Caco-2 (cell line): ENCODE data around the gene CIPC. TPM values are rescaled to one million over a fixed set of nuclear protein-coding genes. Genes with fewer than 3 reads are reported as not detected.

ENCODE experiments used
- BruUV-seq: library from RNA; stranded (reverse); fragments of 400-500 nt; replicated peaks from 2 replicates; lab custom pipeline; 2021; lab: Mats Ljungman, UMichigan
- CTCF ChIA-PET: fragments of 300-600 bp; sonication (Branson Sonifier 250); formaldehyde crosslinking; loops from one replicate; lab custom pipeline; 2022; ENCODE audit warnings: antibody characterized with exemption; lab: Charles Lee
- POLR2A ChIA-PET: fragments of 300-600 bp; sonication (Branson Sonifier 250); formaldehyde crosslinking; loops from one replicate; lab custom pipeline; 2022; ENCODE audit warnings: antibody characterized with exemption; lab: Charles Lee
- DNase-seq, 2 experiments: peaks; one replicate each; pipeline versions ENCODE4 v3.0.0 to v3.0.0-alpha.2; 2020 to 2022
- H3K27me3 ChIP-seq: replicated peaks from 2 replicates; pipeline ENCODE4 v1.6.0; 2011; ENCODE audit warnings: low read length; ENCODE audit not compliant: control insufficient read depth, insufficient read depth
- H3K36me3 ChIP-seq: 2 replicates; pipeline ENCODE4 v1.5.1; 2011; ENCODE audit warnings: low read length; ENCODE audit not compliant: control insufficient read depth, insufficient read depth
- H3K4me1 ChIP-seq: fragments of 250-450 bp; sonication (Bioruptor Pico); 2 replicates; pipeline ENCODE4 v1.5.1; 2020; ENCODE audit warnings: mild to moderate bottlenecking
- H3K4me3 ChIP-seq: 2 replicates; pipeline ENCODE4 v1.5.1; 2011; ENCODE audit warnings: low read depth, mild to moderate bottlenecking, control low read depth, low read length
- H3K9me3 ChIP-seq: fragments of 250-450 bp; sonication (Bioruptor Pico); 2 replicates; pipeline ENCODE4 v1.5.1; 2020; ENCODE audit warnings: mild to moderate bottlenecking, moderate library complexity
- H3K27ac Mint-ChIP-seq: one replicate; pipeline ENCODE4 v1.8.0; 2022; ENCODE audit warnings: mixed read lengths; ENCODE audit not compliant: unreplicated experiment
- H3K27me3 Mint-ChIP-seq: one replicate; pipeline ENCODE4 v1.8.0; 2022; ENCODE audit warnings: mixed read lengths; ENCODE audit not compliant: insufficient read depth, unreplicated experiment
- H3K36me3 Mint-ChIP-seq: one replicate; pipeline ENCODE4 v1.8.0; 2022; ENCODE audit warnings: mild to moderate bottlenecking, mixed read lengths; ENCODE audit not compliant: insufficient read depth, unreplicated experiment
- H3K4me1 Mint-ChIP-seq: one replicate; pipeline ENCODE4 v1.8.0; 2022; ENCODE audit warnings: low read depth, mixed read lengths; ENCODE audit not compliant: unreplicated experiment
- H3K4me3 Mint-ChIP-seq: one replicate; pipeline ENCODE4 v1.8.0; 2022; ENCODE audit warnings: mild to moderate bottlenecking, moderate library complexity, mixed read lengths; ENCODE audit not compliant: unreplicated experiment
- H3K9me3 Mint-ChIP-seq: one replicate; pipeline ENCODE4 v1.8.0; 2022; ENCODE audit warnings: mixed read lengths; ENCODE audit not compliant: unreplicated experiment
- CTCF ChIP-seq, 2 experiments: fragments of 200-600 bp in 1 of 2; IDR thresholded peaks; 1 replicate in 1 of 2; 2 replicates in 1 of 2; pipeline versions ENCODE4 v1.5.1 to v1.8.0; 2011 to 2022; ENCODE audit warnings: antibody characterized with exemption in 1 of 2, control low read depth in 1 of 2, inconsistent platforms in 1 of 2, low read depth in 1 of 2, low read length in 1 of 2, mild to moderate bottlenecking in 1 of 2, moderate library complexity in 1 of 2; ENCODE audit not compliant: insufficient read depth in 1 of 2, severe bottlenecking in 1 of 2, unreplicated experiment in 1 of 2
- intact Hi-C: fragments of 100-400 bp; cut with micrococcal nuclease; formaldehyde crosslinking; loops from one replicate; pipeline ENCODE4 v1.10.0; 2022; ENCODE audit not compliant: unreplicated experiment
- total RNA-seq: library from RNA; stranded (reverse); gene quantifications from 2 replicates; pipeline ENCODE4 v1.2.3, GENCODE V29; 2022

The CIPC gene
- total RNA-seq, 1 experiment from 2014 or later = 15.4 TPM

GRCh38 chr14:77123381-77124325 is 25.6 kb downstream of the CIPC start:
- H3K9me3 Mint-ChIP-seq = no peaks in the 10 kb centered on the region
- ChIA-PET CTCF (interaction anchor here (0.5 to 1.3 kb wide), 3 partner anchors 10 to 203 kb away, joined by 3 to 4 read pairs (median 3); no protein-coding TSS in a partner anchor), POLR2A (no interaction called here)
- no peaks in the 10 kb centered on the region for H3K4me1 Mint-ChIP-seq
- 0 out of 2 replicates have a peak, but pooled peaks cover 5% of the 10 kb centered on the region for H3K4me1 ChIP-seq
- no peak for TF ChIP-seq CTCF (IDR thresholded peaks at IDR 0.05; ENCODE audit: insufficient read depth in 1 of 2, low read depth in 1 of 2, low read length in 1 of 2, severe bottlenecking in 1 of 2, unreplicated experiment in 1 of 2)
- no peaks in the 10 kb centered on the region for H3K36me3 ChIP-seq
- no peaks in the 10 kb centered on the region for H3K9me3 ChIP-seq
- intact Hi-C loops = no loop called here
- H3K4me3 Mint-ChIP-seq = no peak overlapping the region
- H3K27me3 Mint-ChIP-seq = peaks cover 2% of the 10 kb centered on the region
- peak in 1 of 2 experiments; percentile 25 for DNase-seq
- H3K4me3 ChIP-seq = no peak overlapping the region
- BruUV-seq = no TSS peak
- no peak overlapping the region for H3K27ac Mint-ChIP-seq
- H3K27me3 ChIP-seq = no peaks in the 10 kb centered on the region
- no peaks in the 10 kb centered on the region for H3K36me3 Mint-ChIP-seq

GRCh38 chr14:77124345-77125280 is 26.6 kb downstream of the CIPC start:
- CTCF ChIA-PET = interaction anchor here (0.5 to 1.3 kb wide), 3 partner anchors 11 to 204 kb away, joined by 3 to 4 read pairs (median 3); no protein-coding TSS in a partner anchor
- POLR2A ChIA-PET = no interaction called here
- H3K27ac Mint-ChIP-seq = no peak overlapping the region
- intact Hi-C loops = no loop called here
- no peak for TF ChIP-seq CTCF (IDR thresholded peaks at IDR 0.05; ENCODE audit: insufficient read depth in 1 of 2, low read depth in 1 of 2, low read length in 1 of 2, severe bottlenecking in 1 of 2, unreplicated experiment in 1 of 2)
- H3K4me1 Mint-ChIP-seq = no peaks in the 10 kb centered on the region
- BruUV-seq = no TSS peak
- Histone ChIP-seq H3K27me3 (no peaks in the 10 kb centered on the region), H3K9me3 (no peaks in the 10 kb centered on the region), H3K4me3 (no peak overlapping the region), H3K4me1 (0 out of 2 replicates have a peak, but pooled peaks cover 5% of the 10 kb centered on the region), H3K36me3 (no peaks in the 10 kb centered on the region)
- H3K36me3 Mint-ChIP-seq = no peaks in the 10 kb centered on the region
- H3K27me3 Mint-ChIP-seq = peaks cover 5% of the 10 kb centered on the region
- no peak overlapping the region for H3K4me3 Mint-ChIP-seq
- no peaks in the 10 kb centered on the region for H3K9me3 Mint-ChIP-seq
- no peak for DNase-seq
